VCaP (cell line): ENCODE measurements around the gene ANO10.

ENCODE experiments used
- H3K27ac ChIP-seq: fragments of 450-650 bp; 2 replicates; pipeline ENCODE4 v1.5.1; 2017
- CTCF ChIP-seq: fragments of 450-650 bp; conservative IDR thresholded peaks from 2 replicates; pipeline ENCODE4 v1.5.1; 2017; ENCODE audit warnings: mild to moderate bottlenecking, moderate library complexity

ANO10 gene

GRCh38 chr3:43343815-43344214 is 278.0 kb downstream of the ANO10 start:
- no peak overlapping the region for H3K27ac ChIP-seq
- no peak for TF ChIP-seq CTCF

- H3K27ac ChIP-seq: no peak overlapping the region
- TF ChIP-seq CTCF: no peak
Measured at GRCh38 chr3:43343185-43343584, 278.6 kb downstream of the ANO10 start.

- TF ChIP-seq CTCF: no peak
Measured at GRCh38 chr3:43341788-43342187, 280.0 kb downstream of the ANO10 start.

GRCh38 chr3:43340403-43340802 is 281.4 kb downstream of the ANO10 start:
- no peak overlapping the region for H3K27ac ChIP-seq
- no peak for TF ChIP-seq CTCF

More at GRCh38 chr3:43341788-43342187, 280.0 kb downstream of the ANO10 start:
- H3K27ac ChIP-seq: no peak overlapping the region

- no peak for TF ChIP-seq CTCF
- no peak overlapping the region for H3K27ac ChIP-seq
Measured at GRCh38 chr3:43338295-43338694, 283.5 kb downstream of the ANO10 start.

- H3K27ac ChIP-seq: no peak overlapping the region
- TF ChIP-seq CTCF: no peak
Measured at GRCh38 chr3:43335799-43336198, 286.0 kb downstream of the ANO10 start.

GRCh38 chr3:43334976-43335375 is 286.8 kb downstream of the ANO10 start:
- TF ChIP-seq CTCF: no peak

GRCh38 chr3:43331381-43331780 is 290.4 kb downstream of the ANO10 start:
- TF ChIP-seq CTCF: no peak
- H3K27ac ChIP-seq: no peak overlapping the region

More at GRCh38 chr3:43334976-43335375, 286.8 kb downstream of the ANO10 start:
- no peak overlapping the region for H3K27ac ChIP-seq
